ENCODE measurements around the gene HOXB7.
A peak's percentile ranks its signal among the peaks of the same experiment; 100 is the strongest.

HOXB7 gene

GRCh38 chr17:48574505-48575065 lies 36.2 kb downstream of the HOXB7 start:
- H3K36me3 Mint-ChIP-seq (ENCODE audit: low read depth): peaks cover 37% of the 10 kb centered on the region
- H3K27me3 Mint-ChIP-seq (ENCODE audit: low read depth): peaks cover 60% of the 10 kb centered on the region

DNA sequence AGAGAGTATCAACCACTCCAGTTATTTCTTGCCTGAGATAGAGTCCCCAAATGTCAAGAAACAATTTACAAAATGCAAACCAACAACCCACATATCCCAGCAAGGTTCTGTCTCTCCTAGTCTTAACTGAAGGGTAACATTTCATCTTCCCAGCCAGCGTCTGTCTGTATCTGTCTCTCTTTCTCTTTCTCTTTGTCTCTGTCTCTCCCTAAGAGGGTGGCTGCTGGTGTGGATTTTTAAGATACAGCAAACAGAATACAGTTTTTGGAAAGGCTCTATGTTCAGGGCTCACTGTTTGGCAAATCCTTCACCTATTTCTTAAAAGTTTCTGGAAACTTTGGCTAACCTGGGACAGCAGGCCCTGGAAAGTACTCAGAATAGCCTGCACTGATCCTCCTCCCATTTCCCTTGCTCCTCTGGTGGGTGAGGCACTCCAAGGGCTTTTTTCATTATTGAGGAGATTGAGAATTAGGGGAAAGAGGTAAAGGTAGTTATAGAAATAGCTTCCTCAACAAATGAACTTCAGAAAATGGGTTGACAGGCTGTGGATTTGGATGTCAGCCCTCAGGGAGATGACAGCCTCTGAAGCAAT lies 38.9 kb downstream of the HOXB7 start:
- H3K27ac Mint-ChIP-seq: no peak overlapping the region
- peaks cover 45% of the 10 kb centered on the region for H3K27me3 Mint-ChIP-seq (ENCODE audit: low read depth)
- peaks cover 26% of the 10 kb centered on the region for H3K36me3 Mint-ChIP-seq (ENCODE audit: low read depth)
- no peaks in the 10 kb centered on the region for H3K9me3 Mint-ChIP-seq
- TF ChIP-seq, protein P1, sequence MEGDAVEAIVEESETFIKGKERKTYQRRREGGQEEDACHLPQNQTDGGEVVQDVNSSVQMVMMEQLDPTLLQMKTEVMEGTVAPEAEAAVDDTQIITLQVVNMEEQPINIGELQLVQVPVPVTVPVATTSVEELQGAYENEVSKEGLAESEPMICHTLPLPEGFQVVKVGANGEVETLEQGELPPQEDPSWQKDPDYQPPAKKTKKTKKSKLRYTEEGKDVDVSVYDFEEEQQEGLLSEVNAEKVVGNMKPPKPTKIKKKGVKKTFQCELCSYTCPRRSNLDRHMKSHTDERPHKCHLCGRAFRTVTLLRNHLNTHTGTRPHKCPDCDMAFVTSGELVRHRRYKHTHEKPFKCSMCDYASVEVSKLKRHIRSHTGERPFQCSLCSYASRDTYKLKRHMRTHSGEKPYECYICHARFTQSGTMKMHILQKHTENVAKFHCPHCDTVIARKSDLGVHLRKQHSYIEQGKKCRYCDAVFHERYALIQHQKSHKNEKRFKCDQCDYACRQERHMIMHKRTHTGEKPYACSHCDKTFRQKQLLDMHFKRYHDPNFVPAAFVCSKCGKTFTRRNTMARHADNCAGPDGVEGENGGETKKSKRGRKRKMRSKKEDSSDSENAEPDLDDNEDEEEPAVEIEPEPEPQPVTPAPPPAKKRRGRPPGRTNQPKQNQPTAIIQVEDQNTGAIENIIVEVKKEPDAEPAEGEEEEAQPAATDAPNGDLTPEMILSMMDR (IDR thresholded peaks at IDR 0.05; ENCODE audit: unreplicated experiment in 3 of 3): no peak
- peaks cover 61% of the 10 kb centered on the region for H3K4me1 Mint-ChIP-seq
- peak overlapping the region in 2 of 3 experiments; percentile 46 to 75 for H3K4me3 Mint-ChIP-seq

More at GRCh38 chr17:48574505-48575065, 36.2 kb downstream of the HOXB7 start:
- H3K4me3 Mint-ChIP-seq: peak overlapping the region in 2 of 3 experiments; percentile 71 to 80
- H3K27ac Mint-ChIP-seq: no peak overlapping the region
- no peaks in the 10 kb centered on the region for H3K9me3 Mint-ChIP-seq
- H3K4me1 Mint-ChIP-seq: peaks cover 84% of the 10 kb centered on the region
- TF ChIP-seq, protein P1 (IDR thresholded peaks at IDR 0.05; ENCODE audit: unreplicated experiment in 3 of 3): no peak

GRCh38 chr17:48571024-48571818 lies 39.6 kb downstream of the HOXB7 start:
- Mint-ChIP-seq H3K4me1 (peaks cover 58% of the 10 kb centered on the region), H3K27me3 (ENCODE audit: low read depth) (peaks cover 45% of the 10 kb centered on the region), H3K27ac (no peak overlapping the region), H3K9me3 (no peaks in the 10 kb centered on the region), H3K36me3 (ENCODE audit: low read depth) (peaks cover 26% of the 10 kb centered on the region), H3K4me3 (peak overlapping the region in 2 of 3 experiments; percentile 46 to 75)
- TF ChIP-seq, protein P1 (IDR thresholded peaks at IDR 0.05; ENCODE audit: unreplicated experiment in 3 of 3): no peak

GRCh38 chr17:48570325-48571023 lies 40.3 kb downstream of the HOXB7 start:
- Mint-ChIP-seq H3K27me3 (ENCODE audit: low read depth) (peaks cover 42% of the 10 kb centered on the region), H3K9me3 (no peaks in the 10 kb centered on the region), H3K36me3 (ENCODE audit: low read depth) (peaks cover 23% of the 10 kb centered on the region), H3K4me3 (peak overlapping the region in 2 of 3 experiments; percentile 75 to 85), H3K27ac (no peak overlapping the region), H3K4me1 (peaks cover 53% of the 10 kb centered on the region)
- TF ChIP-seq, protein P1 (IDR thresholded peaks at IDR 0.05; ENCODE audit: unreplicated experiment in 3 of 3): no peak

- H3K4me3 Mint-ChIP-seq: peak overlapping the region in 1 of 3 experiments; percentile 85
- no peaks in the 10 kb centered on the region for H3K9me3 Mint-ChIP-seq
- peaks cover 23% of the 10 kb centered on the region for H3K36me3 Mint-ChIP-seq (ENCODE audit: low read depth)
- H3K27me3 Mint-ChIP-seq (ENCODE audit: low read depth): peaks cover 38% of the 10 kb centered on the region
- H3K27ac Mint-ChIP-seq: no peak overlapping the region
- TF ChIP-seq, protein P1 (IDR thresholded peaks at IDR 0.05; ENCODE audit: unreplicated experiment in 3 of 3): peak in 1 of 3 experiments; percentile 3
- peaks cover 46% of the 10 kb centered on the region for H3K4me1 Mint-ChIP-seq
Observed at GRCh38 chr17:48569674-48570324, 41.0 kb downstream of the HOXB7 start.
